ENCODE data around the gene SCP2D1.
"Not testable (repeated sequence)": the region's sequence is repeated elsewhere in the genome, so short reads cannot be mapped to it uniquely, and the experiment has no call there.

Gene SCP2D1

GRCh38 chr20:18780385-18781130 is 33.0 kb upstream of the SCP2D1 start:
- ChIA-PET CTCF (no interaction called here), POLR2A (no interaction called here)
- TF ChIP-seq CTCF (IDR thresholded peaks at IDR 0.05; ENCODE audit: control extremely low read depth, extremely low read depth, low read depth, missing control alignments): no peak
- no peak for DNase-seq (ENCODE audit: extremely low spot score)

GRCh38 chr20:18781509-18781908 is 32.1 kb upstream of the SCP2D1 start:
- ChIA-PET CTCF (no interaction called here), POLR2A (no interaction called here)
- TF ChIP-seq CTCF (IDR thresholded peaks at IDR 0.05; ENCODE audit: control extremely low read depth, extremely low read depth, low read depth, missing control alignments): no peak

GRCh38 chr20:18783385-18783959 is 30.1 kb upstream of the SCP2D1 start:
- TF ChIP-seq CTCF (IDR thresholded peaks at IDR 0.05; ENCODE audit: control extremely low read depth, extremely low read depth, low read depth, missing control alignments): no peak
- ChIA-PET POLR2A (no interaction called here), CTCF (no interaction called here)
- no peak for DNase-seq (ENCODE audit: extremely low spot score)

More at GRCh38 chr20:18781509-18781908, 32.1 kb upstream of the SCP2D1 start:
- DNase-seq (ENCODE audit: extremely low spot score): no peak

GRCh38 chr20:18787046-18787445 is 26.5 kb upstream of the SCP2D1 start:
- DNase-seq (ENCODE audit: extremely low spot score); CTCF ChIA-PET; POLR2A ChIA-PET: not testable (repeated sequence)

- no peak for TF ChIP-seq CTCF (IDR thresholded peaks at IDR 0.05; ENCODE audit: control extremely low read depth, extremely low read depth, low read depth, missing control alignments)
- ChIA-PET POLR2A (no interaction called here), CTCF (interaction anchor here (1.5 kb wide), 1 partner anchor 11 kb away, joined by 3 read pairs; no protein-coding TSS in a partner anchor)
- DNase-seq (ENCODE audit: extremely low spot score): no peak
Measured at GRCh38 chr20:18788021-18788420, 25.6 kb upstream of the SCP2D1 start.

GRCh38 chr20:18790787-18791186 is 22.8 kb upstream of the SCP2D1 start:
- CTCF ChIA-PET: no interaction called here
- POLR2A ChIA-PET: no interaction called here
- DNase-seq (ENCODE audit: extremely low spot score): no peak
- TF ChIP-seq CTCF (IDR thresholded peaks at IDR 0.05; ENCODE audit: control extremely low read depth, extremely low read depth, low read depth, missing control alignments): no peak

GRCh38 chr20:18793625-18794427 is 19.8 kb upstream of the SCP2D1 start:
- POLR2A ChIA-PET: no interaction called here
- CTCF ChIA-PET: interaction anchor here (0.7 to 1.4 kb wide), 3 partner anchors 9 to 15 kb away, joined by 3 to 6 read pairs (median 3); no protein-coding TSS in a partner anchor
- DNase-seq (ENCODE audit: extremely low spot score): peak; percentile 87
- TF ChIP-seq CTCF (IDR thresholded peaks at IDR 0.05; ENCODE audit: control extremely low read depth, extremely low read depth, low read depth, missing control alignments): peak; percentile 25
